Body of pancreas (tissue), 4 donors: Measurements from ENCODE around the gene SRPK2.

Experiments
- POLR2A ChIP-seq, 3 donors: fragments of 450-650 bp; IDR thresholded peaks; one replicate each; pipeline ENCODE4 v1.6.1; 2016; ENCODE audit warnings: antibody characterized with exemption in 3 of 3, mild to moderate bottlenecking in 2 of 3
- TF ChIP-seq, protein P1 (sequence below), 7 experiments: fragments of 450-650 bp in 4 of 7; fragments of 200-600 bp in 3 of 7; sonication (generic) in 3 of 7; IDR thresholded peaks; one replicate each; pipeline ENCODE4 v1.5.1; 2016 to 2019; ENCODE audit warnings: antibody characterized with exemption in 7 of 7

DNA sequence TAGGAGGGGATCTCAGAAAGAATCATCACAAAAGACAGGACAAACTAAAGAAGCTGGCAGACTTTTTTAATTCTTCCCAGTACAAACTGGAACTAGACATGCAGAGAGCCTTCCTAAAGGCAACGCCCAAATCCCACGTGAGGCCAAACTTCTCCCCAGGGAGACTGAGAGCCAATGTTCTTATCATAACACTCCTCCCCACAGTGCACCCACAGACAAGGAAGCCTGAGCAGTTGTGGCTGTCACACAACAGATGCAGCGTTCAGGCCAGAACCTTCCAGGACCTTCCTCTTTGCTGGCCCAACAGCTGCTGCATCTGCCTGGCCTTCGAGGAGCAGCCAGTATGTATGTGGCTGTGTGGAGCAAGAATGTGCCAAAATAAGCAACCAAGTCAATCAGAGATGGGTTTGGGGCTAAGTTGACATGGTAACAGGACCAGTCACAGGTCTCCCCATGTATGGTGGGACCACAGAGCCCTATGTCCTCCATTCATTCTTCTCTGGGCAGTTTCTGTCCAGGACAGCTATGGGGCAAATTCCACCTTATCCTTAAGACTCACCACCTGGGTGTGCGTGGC, 34.9 kb downstream of the SRPK2 start:
- TF ChIP-seq POLR2A (IDR thresholded peaks at IDR 0.05): no peak
- TF ChIP-seq, protein P1, sequence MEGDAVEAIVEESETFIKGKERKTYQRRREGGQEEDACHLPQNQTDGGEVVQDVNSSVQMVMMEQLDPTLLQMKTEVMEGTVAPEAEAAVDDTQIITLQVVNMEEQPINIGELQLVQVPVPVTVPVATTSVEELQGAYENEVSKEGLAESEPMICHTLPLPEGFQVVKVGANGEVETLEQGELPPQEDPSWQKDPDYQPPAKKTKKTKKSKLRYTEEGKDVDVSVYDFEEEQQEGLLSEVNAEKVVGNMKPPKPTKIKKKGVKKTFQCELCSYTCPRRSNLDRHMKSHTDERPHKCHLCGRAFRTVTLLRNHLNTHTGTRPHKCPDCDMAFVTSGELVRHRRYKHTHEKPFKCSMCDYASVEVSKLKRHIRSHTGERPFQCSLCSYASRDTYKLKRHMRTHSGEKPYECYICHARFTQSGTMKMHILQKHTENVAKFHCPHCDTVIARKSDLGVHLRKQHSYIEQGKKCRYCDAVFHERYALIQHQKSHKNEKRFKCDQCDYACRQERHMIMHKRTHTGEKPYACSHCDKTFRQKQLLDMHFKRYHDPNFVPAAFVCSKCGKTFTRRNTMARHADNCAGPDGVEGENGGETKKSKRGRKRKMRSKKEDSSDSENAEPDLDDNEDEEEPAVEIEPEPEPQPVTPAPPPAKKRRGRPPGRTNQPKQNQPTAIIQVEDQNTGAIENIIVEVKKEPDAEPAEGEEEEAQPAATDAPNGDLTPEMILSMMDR (IDR thresholded peaks at IDR 0.05): no peak
